Neural cell (in vitro differentiated cells): ENCODE results near the gene ZDHHC14. TPM values are rescaled to one million over a fixed set of nuclear protein-coding genes. Genes with fewer than 3 reads are reported as not detected.

Source experiments
- H2AFZ ChIP-seq: fragments of 200-600, 300-800 bp; sonication (generic), shearing (Covaris generic); 2 replicates; pipeline ENCODE4 v1.6.0; 2014; ENCODE audit warnings: low read depth, mild to moderate bottlenecking, antibody characterized with exemption, low read length, moderate library complexity
- H3F3A ChIP-seq: fragments of 200-600 bp; shearing (Covaris generic); 2 replicates; pipeline ENCODE4 v1.6.1; 2016; ENCODE audit warnings: mild to moderate bottlenecking, moderate library complexity, mixed read lengths, antibody characterized with exemption, low read length; ENCODE audit not compliant: insufficient read depth, poor library complexity, severe bottlenecking
- H3K27ac ChIP-seq: fragments of 200-600, 300-800 bp; sonication (generic), shearing (Covaris generic); 2 replicates; pipeline ENCODE4 v1.5.1; 2014; ENCODE audit warnings: mild to moderate bottlenecking, low read length, moderate library complexity
- H3K27me3 ChIP-seq: fragments of 300-800, 200-600 bp; sonication (generic), shearing (Covaris generic); 2 replicates; pipeline ENCODE4 v1.6.0; 2014; ENCODE audit warnings: mild to moderate bottlenecking, low read depth, low read length, moderate library complexity; ENCODE audit not compliant: insufficient read depth
- H3K36me3 ChIP-seq: fragments of 300-800, 200-600 bp; sonication (generic), shearing (Covaris generic); 2 replicates; pipeline ENCODE4 v1.5.1; 2014; ENCODE audit warnings: mild to moderate bottlenecking, antibody characterized with exemption, low read length, moderate library complexity; ENCODE audit not compliant: insufficient read depth
- H3K4me2 ChIP-seq: fragments of 300-800, 200-600 bp; sonication (generic), shearing (Covaris generic); 2 replicates; pipeline ENCODE4 v1.6.0; 2014; ENCODE audit warnings: mild to moderate bottlenecking, low read length
- H3K4me3 ChIP-seq: fragments of 300-800, 200-600 bp; sonication (generic), shearing (Covaris generic); 2 replicates; pipeline ENCODE4 v1.5.1; 2014; ENCODE audit warnings: mild to moderate bottlenecking, low read length, moderate library complexity
- H3K79me2 ChIP-seq: fragments of 200-600 bp; shearing (Covaris generic); replicated peaks from 2 replicates; pipeline ENCODE4 v1.6.0; 2014; ENCODE audit warnings: mild to moderate bottlenecking, low read length, moderate library complexity; ENCODE audit not compliant: insufficient read depth
- H3K9ac ChIP-seq: fragments of 300-800, 200-600 bp; sonication (generic), shearing (Covaris generic); 2 replicates; pipeline ENCODE4 v1.6.1; 2016; ENCODE audit warnings: mild to moderate bottlenecking, low read length, mixed read lengths
- H3K9me2 ChIP-seq: fragments of 200-600 bp; shearing (Covaris generic); 2 replicates; pipeline ENCODE4 v1.6.1; 2016; ENCODE audit warnings: mild to moderate bottlenecking, low read length, mixed read lengths; ENCODE audit not compliant: insufficient read depth
- H3K9me3 ChIP-seq: fragments of 200-600, 300-800 bp; sonication (generic), shearing (Covaris generic); 2 replicates; pipeline ENCODE4 v1.6.1; 2016; ENCODE audit warnings: mild to moderate bottlenecking, mixed run types, low read length, moderate library complexity, mixed read lengths
- H4K20me1 ChIP-seq: fragments of 200-600 bp; shearing (Covaris generic); 2 replicates; pipeline ENCODE4 v1.6.1; 2016; ENCODE audit warnings: mild to moderate bottlenecking, mixed run types; ENCODE audit not compliant: insufficient read depth
- EP300 ChIP-seq: fragments of 450-650 bp; conservative IDR thresholded peaks from 2 replicates; pipeline ENCODE4 v1.6.1; 2014; ENCODE audit warnings: antibody characterized with exemption, mild to moderate bottlenecking, moderate library complexity; ENCODE audit not compliant: poor library complexity, severe bottlenecking
- EZH2 ChIP-seq: fragments of 200-600, 300-800 bp; shearing (Covaris generic), sonication (generic); IDR thresholded peaks from 2 replicates; pipeline ENCODE4 v1.6.1; 2014; ENCODE audit warnings: antibody characterized with exemption, low read length, borderline replicate concordance, mild to moderate bottlenecking; ENCODE audit not compliant: insufficient read depth, poor library complexity, severe bottlenecking
- MXI1 ChIP-seq: fragments of 450-650 bp; conservative IDR thresholded peaks from 2 replicates; pipeline ENCODE4 v1.6.1; 2014; ENCODE audit warnings: antibody characterized with exemption, mild to moderate bottlenecking; ENCODE audit not compliant: poor library complexity, severe bottlenecking
- POLR2AphosphoS5 ChIP-seq: IDR thresholded peaks from 2 replicates; pipeline ENCODE4 v1.6.1; 2012
- RAD21 ChIP-seq: fragments of 450-650 bp; conservative IDR thresholded peaks from 2 replicates; pipeline ENCODE4 v1.6.1; 2014; ENCODE audit warnings: antibody characterized with exemption, mild to moderate bottlenecking, moderate library complexity
- REST ChIP-seq: IDR thresholded peaks from 2 replicates; pipeline ENCODE4 v1.6.1; 2012; ENCODE audit warnings: borderline replicate concordance
- SMC3 ChIP-seq: fragments of 450-650 bp; conservative IDR thresholded peaks from 2 replicates; pipeline ENCODE4 v1.6.1; 2014; ENCODE audit warnings: antibody characterized with exemption, mild to moderate bottlenecking, moderate library complexity; ENCODE audit not compliant: poor library complexity
- TAF1 ChIP-seq: IDR thresholded peaks from 2 replicates; pipeline ENCODE4 v1.6.1; 2012; ENCODE audit warnings: low read depth
- polyA plus RNA-seq: library from polyadenylated mRNA; depleted of rRNA; stranded (reverse); fragments of >200 nt; gene quantifications from 2 replicates; pipeline ENCODE4 v1.2.3, GENCODE V29; 2014
- TF ChIP-seq, protein P1 (sequence below): fragments of 450-650 bp; IDR thresholded peaks from 2 replicates; pipeline ENCODE4 v1.5.1; 2014; ENCODE audit warnings: antibody characterized with exemption, mild to moderate bottlenecking, moderate library complexity; ENCODE audit not compliant: poor library complexity, severe bottlenecking

The ZDHHC14 gene
- polyA plus RNA-seq, 1 donor from 2014 or later, result 4.1 TPM

- H3K4me2 ChIP-seq, result no peak overlapping the region
These were observed 170.2 kb downstream of the ZDHHC14 start for GRCh38 chr6:157551041-157551832.

GRCh38 chr6:157552081-157552747, 171.2 kb downstream of the ZDHHC14 start:
- Histone ChIP-seq H3K4me3 (no peak overlapping the region), H3K9me3 (no peaks in the 10 kb centered on the region), H3K9ac (no peak overlapping the region), H3K9me2 (no peaks in the 10 kb centered on the region), H3K79me2 (no peaks in the 10 kb centered on the region), H3K27me3 (no peaks in the 10 kb centered on the region), H4K20me1 (no peaks in the 10 kb centered on the region), H2AFZ (no peak overlapping the region), H3K27ac (no peak overlapping the region), H3K4me2 (no peak overlapping the region), H3K36me3 (no peaks in the 10 kb centered on the region), H3F3A (no peaks in the 10 kb centered on the region)
- no peak for TF ChIP-seq SMC3
- no peak for TF ChIP-seq EZH2
- no peak for TF ChIP-seq REST
- no peak for TF ChIP-seq MXI1
- no peak for TF ChIP-seq TAF1
- no peak for TF ChIP-seq EP300
- TF ChIP-seq POLR2AphosphoS5, result no peak
- TF ChIP-seq RAD21, result no peak
- TF ChIP-seq, protein P1, sequence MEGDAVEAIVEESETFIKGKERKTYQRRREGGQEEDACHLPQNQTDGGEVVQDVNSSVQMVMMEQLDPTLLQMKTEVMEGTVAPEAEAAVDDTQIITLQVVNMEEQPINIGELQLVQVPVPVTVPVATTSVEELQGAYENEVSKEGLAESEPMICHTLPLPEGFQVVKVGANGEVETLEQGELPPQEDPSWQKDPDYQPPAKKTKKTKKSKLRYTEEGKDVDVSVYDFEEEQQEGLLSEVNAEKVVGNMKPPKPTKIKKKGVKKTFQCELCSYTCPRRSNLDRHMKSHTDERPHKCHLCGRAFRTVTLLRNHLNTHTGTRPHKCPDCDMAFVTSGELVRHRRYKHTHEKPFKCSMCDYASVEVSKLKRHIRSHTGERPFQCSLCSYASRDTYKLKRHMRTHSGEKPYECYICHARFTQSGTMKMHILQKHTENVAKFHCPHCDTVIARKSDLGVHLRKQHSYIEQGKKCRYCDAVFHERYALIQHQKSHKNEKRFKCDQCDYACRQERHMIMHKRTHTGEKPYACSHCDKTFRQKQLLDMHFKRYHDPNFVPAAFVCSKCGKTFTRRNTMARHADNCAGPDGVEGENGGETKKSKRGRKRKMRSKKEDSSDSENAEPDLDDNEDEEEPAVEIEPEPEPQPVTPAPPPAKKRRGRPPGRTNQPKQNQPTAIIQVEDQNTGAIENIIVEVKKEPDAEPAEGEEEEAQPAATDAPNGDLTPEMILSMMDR, result no peak

More at GRCh38 chr6:157551041-157551832, 170.2 kb downstream of the ZDHHC14 start:
- Histone ChIP-seq H3K9me3 (no peaks in the 10 kb centered on the region), H3K4me3 (no peak overlapping the region), H3K27ac (no peak overlapping the region), H4K20me1 (no peaks in the 10 kb centered on the region), H3K27me3 (no peaks in the 10 kb centered on the region), H3F3A (no peaks in the 10 kb centered on the region), H3K9me2 (no peaks in the 10 kb centered on the region), H2AFZ (no peak overlapping the region), H3K9ac (no peak overlapping the region), H3K79me2 (no peaks in the 10 kb centered on the region), H3K36me3 (no peaks in the 10 kb centered on the region)
- TF ChIP-seq EZH2 (no peak), RAD21 (no peak)
- TF ChIP-seq, protein P1, result no peak
